Panc1 (cell line): ENCODE measurements around the gene TICAM2. TPM values are rescaled to one million over a fixed set of nuclear protein-coding genes. Genes with fewer than 3 reads are reported as not detected.

Source experiments
- ATAC-seq: fragments of 200-7000 bp; cut with Tn5 transposase; 2 replicates; pipeline ENCODE4 v1.9.1; 2020; ENCODE audit warnings: mild to moderate bottlenecking, moderate library complexity
- BruUV-seq: library from RNA; stranded (reverse); fragments of 400-500 nt; replicated peaks from 2 replicates; lab custom pipeline; 2021; lab: Mats Ljungman, UMichigan
- CTCF ChIA-PET: fragments of 300-600 bp; sonication (Branson Sonifier 250); formaldehyde crosslinking; loops from one replicate; lab custom pipeline; 2022; ENCODE audit warnings: antibody characterized with exemption; lab: Charles Lee
- POLR2A ChIA-PET: fragments of 300-600 bp; sonication (Branson Sonifier 250); formaldehyde crosslinking; loops from one replicate; lab custom pipeline; 2022; ENCODE audit warnings: antibody characterized with exemption; lab: Charles Lee
- DNase-seq: peaks from one replicate; pipeline ENCODE4 v3.0.0-alpha.2; 2010; ENCODE audit warnings: low read depth, low spot score
- H3K27ac ChIP-seq: 2 replicates; pipeline ENCODE4 v1.5.1; 2011; ENCODE audit warnings: mild to moderate bottlenecking, low read length, inconsistent platforms
- H3K27me3 ChIP-seq: fragments of 200-500 bp; sonication (Bioruptor generic); 2 replicates; pipeline ENCODE4 v1.6.0; 2014; ENCODE audit warnings: low read length, inconsistent platforms; ENCODE audit not compliant: control insufficient read depth, insufficient read depth
- H3K36me3 ChIP-seq: fragments of 200-500 bp; sonication (Bioruptor generic); 2 replicates; pipeline ENCODE4 v1.5.1; 2014; ENCODE audit warnings: inconsistent platforms, mild to moderate bottlenecking, low read length, moderate library complexity; ENCODE audit not compliant: control insufficient read depth, insufficient read depth
- H3K4me1 ChIP-seq: 2 replicates; pipeline ENCODE4 v1.5.1; 2011; ENCODE audit warnings: inconsistent platforms, mild to moderate bottlenecking, low read length, moderate library complexity; ENCODE audit not compliant: control insufficient read depth, insufficient read depth
- H3K4me3 ChIP-seq, 2 experiments: 2 replicates each; pipeline ENCODE4 v1.5.1; 2011 to 2012; ENCODE audit warnings: low read depth in 2 of 2, low read length in 2 of 2, mild to moderate bottlenecking in 2 of 2, inconsistent platforms in 1 of 2, moderate library complexity in 1 of 2
- H3K9me3 ChIP-seq: fragments of 200-500 bp; sonication (Bioruptor generic); 2 replicates; pipeline ENCODE4 v1.5.1; 2014; ENCODE audit warnings: low read depth, mild to moderate bottlenecking, inconsistent platforms, low read length, moderate library complexity; ENCODE audit not compliant: control insufficient read depth, insufficient read depth
- POLR2AphosphoS5 ChIP-seq: IDR thresholded peaks from 2 replicates; pipeline ENCODE4 v1.6.1; 2012; ENCODE audit warnings: mild to moderate bottlenecking, low read depth, low read length, moderate library complexity
- SIN3A ChIP-seq: IDR thresholded peaks from 2 replicates; pipeline ENCODE4 v1.6.1; 2012; ENCODE audit warnings: low read depth, mild to moderate bottlenecking, low read length, moderate library complexity, borderline replicate concordance; ENCODE audit not compliant: insufficient read depth
- TCF7L2 ChIP-seq: IDR thresholded peaks from 2 replicates; pipeline ENCODE4 v1.6.1; 2011; ENCODE audit warnings: mild to moderate bottlenecking, low read depth, low read length, inconsistent platforms
- in situ Hi-C: cut with HindIII; loops from 2 replicates; pipeline ENCODE4 v1.10.0; 2016; ENCODE audit warnings: low sequenced_read_pairs, low pct_unique_long_range_greater_than_20kb
- intact Hi-C: fragments of 100-400 bp; cut with micrococcal nuclease; formaldehyde crosslinking; loops from one replicate; pipeline ENCODE4 v1.10.0; 2022; ENCODE audit not compliant: unreplicated experiment
- total RNA-seq: library from RNA; stranded (reverse); gene quantifications from one replicate; pipeline ENCODE4 v1.2.1, GENCODE V29; 2021; ENCODE audit not compliant: unreplicated experiment
- TF ChIP-seq, protein P1 (sequence below): fragments of 450-650 bp; IDR thresholded peaks from 2 replicates; pipeline ENCODE4 v1.5.1; 2017; ENCODE audit warnings: mild to moderate bottlenecking
- TF ChIP-seq, protein P2 (sequence below), 2 experiments: IDR thresholded peaks; 2 replicates each; pipeline ENCODE4 v1.6.1; 2011 to 2012; ENCODE audit warnings: low read depth in 2 of 2, control low read depth in 1 of 2, low read length in 1 of 2, mild to moderate bottlenecking in 1 of 2, moderate library complexity in 1 of 2; ENCODE audit not compliant: insufficient read depth in 1 of 2

The TICAM2 gene
- total RNA-seq, 1 experiment from 2014 or later: 1.6 TPM

DNA sequence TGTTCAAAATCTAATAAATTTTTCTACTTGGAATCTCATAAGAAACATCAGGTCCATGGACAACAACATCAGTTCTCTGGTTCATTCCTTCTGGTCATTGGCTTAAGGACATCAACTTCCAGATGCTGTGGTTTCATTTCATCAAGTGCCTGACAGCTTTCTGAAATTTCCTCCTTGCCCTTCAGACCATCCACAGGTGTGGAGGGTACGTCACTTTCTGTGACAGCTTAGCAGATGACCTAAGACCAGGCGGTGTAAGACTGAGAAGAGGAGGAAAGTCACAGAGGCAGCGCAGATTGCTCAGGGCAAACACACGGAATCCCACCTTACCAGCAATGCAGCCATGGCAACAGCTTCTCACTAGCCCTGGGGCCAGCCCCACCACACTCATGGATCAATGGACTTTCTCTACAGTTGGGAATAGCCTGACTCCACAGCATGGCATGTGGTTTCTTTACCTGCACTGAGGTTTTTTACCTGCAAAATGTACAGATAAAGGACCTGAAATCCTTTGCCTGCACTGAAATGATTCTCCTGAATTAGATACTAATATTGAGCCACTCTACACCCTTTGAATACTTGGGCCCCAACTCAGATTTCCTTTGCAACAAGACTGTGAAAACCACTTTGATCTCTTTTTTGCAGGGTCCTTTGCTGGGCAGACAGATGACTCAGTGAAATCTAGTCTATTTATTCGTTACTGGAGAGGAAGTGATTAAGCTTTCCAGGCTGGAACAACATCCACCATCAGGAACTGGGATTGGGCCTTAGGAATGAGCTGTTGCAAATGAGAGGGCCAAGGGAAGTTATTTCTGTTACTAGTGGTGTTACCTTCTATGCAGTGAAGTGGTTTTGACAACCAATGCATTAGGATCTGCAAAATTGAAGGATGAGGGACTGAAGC, 26.9 kb downstream of the TICAM2 start:
- Histone ChIP-seq H3K36me3 (no peaks in the 10 kb centered on the region), H3K4me3 (no peak overlapping the region), H3K27ac (no peak overlapping the region), H3K27me3 (no peaks in the 10 kb centered on the region), H3K9me3 (no peaks in the 10 kb centered on the region), H3K4me1 (no peaks in the 10 kb centered on the region; the same call in 1 of the 2 replicates)
- ATAC-seq: no peak
- CTCF ChIA-PET: interaction anchor here (0.7 to 2.9 kb wide), 5 partner anchors 161 to 266 kb away, joined by 3 to 28 read pairs (median 5); no protein-coding TSS in a partner anchor
- DNase-seq: no peak
- in situ Hi-C loops (no loop called here), intact Hi-C loops (no loop called here)
- TF ChIP-seq, protein P1, sequence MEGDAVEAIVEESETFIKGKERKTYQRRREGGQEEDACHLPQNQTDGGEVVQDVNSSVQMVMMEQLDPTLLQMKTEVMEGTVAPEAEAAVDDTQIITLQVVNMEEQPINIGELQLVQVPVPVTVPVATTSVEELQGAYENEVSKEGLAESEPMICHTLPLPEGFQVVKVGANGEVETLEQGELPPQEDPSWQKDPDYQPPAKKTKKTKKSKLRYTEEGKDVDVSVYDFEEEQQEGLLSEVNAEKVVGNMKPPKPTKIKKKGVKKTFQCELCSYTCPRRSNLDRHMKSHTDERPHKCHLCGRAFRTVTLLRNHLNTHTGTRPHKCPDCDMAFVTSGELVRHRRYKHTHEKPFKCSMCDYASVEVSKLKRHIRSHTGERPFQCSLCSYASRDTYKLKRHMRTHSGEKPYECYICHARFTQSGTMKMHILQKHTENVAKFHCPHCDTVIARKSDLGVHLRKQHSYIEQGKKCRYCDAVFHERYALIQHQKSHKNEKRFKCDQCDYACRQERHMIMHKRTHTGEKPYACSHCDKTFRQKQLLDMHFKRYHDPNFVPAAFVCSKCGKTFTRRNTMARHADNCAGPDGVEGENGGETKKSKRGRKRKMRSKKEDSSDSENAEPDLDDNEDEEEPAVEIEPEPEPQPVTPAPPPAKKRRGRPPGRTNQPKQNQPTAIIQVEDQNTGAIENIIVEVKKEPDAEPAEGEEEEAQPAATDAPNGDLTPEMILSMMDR: no peak
- no peak for TF ChIP-seq TCF7L2
- TF ChIP-seq POLR2AphosphoS5: no peak
- TF ChIP-seq SIN3A: no peak
- TF ChIP-seq, protein P2, sequence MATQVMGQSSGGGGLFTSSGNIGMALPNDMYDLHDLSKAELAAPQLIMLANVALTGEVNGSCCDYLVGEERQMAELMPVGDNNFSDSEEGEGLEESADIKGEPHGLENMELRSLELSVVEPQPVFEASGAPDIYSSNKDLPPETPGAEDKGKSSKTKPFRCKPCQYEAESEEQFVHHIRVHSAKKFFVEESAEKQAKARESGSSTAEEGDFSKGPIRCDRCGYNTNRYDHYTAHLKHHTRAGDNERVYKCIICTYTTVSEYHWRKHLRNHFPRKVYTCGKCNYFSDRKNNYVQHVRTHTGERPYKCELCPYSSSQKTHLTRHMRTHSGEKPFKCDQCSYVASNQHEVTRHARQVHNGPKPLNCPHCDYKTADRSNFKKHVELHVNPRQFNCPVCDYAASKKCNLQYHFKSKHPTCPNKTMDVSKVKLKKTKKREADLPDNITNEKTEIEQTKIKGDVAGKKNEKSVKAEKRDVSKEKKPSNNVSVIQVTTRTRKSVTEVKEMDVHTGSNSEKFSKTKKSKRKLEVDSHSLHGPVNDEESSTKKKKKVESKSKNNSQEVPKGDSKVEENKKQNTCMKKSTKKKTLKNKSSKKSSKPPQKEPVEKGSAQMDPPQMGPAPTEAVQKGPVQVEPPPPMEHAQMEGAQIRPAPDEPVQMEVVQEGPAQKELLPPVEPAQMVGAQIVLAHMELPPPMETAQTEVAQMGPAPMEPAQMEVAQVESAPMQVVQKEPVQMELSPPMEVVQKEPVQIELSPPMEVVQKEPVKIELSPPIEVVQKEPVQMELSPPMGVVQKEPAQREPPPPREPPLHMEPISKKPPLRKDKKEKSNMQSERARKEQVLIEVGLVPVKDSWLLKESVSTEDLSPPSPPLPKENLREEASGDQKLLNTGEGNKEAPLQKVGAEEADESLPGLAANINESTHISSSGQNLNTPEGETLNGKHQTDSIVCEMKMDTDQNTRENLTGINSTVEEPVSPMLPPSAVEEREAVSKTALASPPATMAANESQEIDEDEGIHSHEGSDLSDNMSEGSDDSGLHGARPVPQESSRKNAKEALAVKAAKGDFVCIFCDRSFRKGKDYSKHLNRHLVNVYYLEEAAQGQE (IDR thresholded peaks at IDR 0.05; ENCODE audit: insufficient read depth in 1 of 2, low read depth in 2 of 2, low read length in 1 of 2): no peak
- POLR2A ChIA-PET: no interaction called here
- no TSS peak for BruUV-seq

DNA sequence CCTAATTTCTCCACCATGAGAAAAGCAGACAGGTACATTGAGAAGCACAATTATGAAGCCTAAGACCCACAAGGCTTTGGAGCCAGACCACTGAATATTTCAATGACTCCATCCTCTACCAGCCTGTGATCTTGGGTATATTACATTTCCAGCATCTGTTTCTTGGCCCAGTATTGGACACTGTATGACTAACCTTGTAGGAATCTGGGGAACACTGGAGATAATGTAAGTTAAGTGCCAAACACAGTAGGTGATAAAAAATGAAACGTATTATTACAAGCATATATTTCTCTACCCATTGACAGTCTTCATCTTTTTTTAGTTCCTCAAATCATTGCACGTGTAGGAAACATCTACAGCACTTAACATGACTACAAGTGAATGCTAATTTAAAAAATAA, 29.1 kb downstream of the TICAM2 start:
- in situ Hi-C loops (no loop called here), intact Hi-C loops (no loop called here)
- no peak for TF ChIP-seq POLR2AphosphoS5
- no peak for TF ChIP-seq TCF7L2
- TF ChIP-seq, protein P1: no peak
- no peak for TF ChIP-seq SIN3A
- TF ChIP-seq, protein P2 (IDR thresholded peaks at IDR 0.05; ENCODE audit: insufficient read depth in 1 of 2, low read depth in 2 of 2, low read length in 1 of 2): no peak
- POLR2A ChIA-PET: no interaction called here
- H3K4me1 ChIP-seq: no peaks in the 10 kb centered on the region; the same call in 1 of the 2 replicates
- H3K27ac ChIP-seq: no peak overlapping the region
- H3K4me3 ChIP-seq: no peak overlapping the region
- no peaks in the 10 kb centered on the region for H3K36me3 ChIP-seq
- no peak for ATAC-seq
- H3K9me3 ChIP-seq: no peaks in the 10 kb centered on the region
- BruUV-seq: no TSS peak
- DNase-seq: no peak
- no peaks in the 10 kb centered on the region for H3K27me3 ChIP-seq
- CTCF ChIA-PET: interaction anchor here (2.9 kb wide), 1 partner anchor 264 kb away, joined by 28 read pairs; no protein-coding TSS in a partner anchor
